ENCODE data around the gene ARMS2.

ARMS2 gene

GRCh38 chr10:122494833-122495232, 40.4 kb downstream of the ARMS2 start:
- DNase-seq (ENCODE audit: low spot score) = no peak

GRCh38 chr10:122495406-122496340, 41.2 kb downstream of the ARMS2 start:
- DNase-seq (ENCODE audit: low spot score) = no peak

- DNase-seq (ENCODE audit: low spot score) = no peak
Observed at GRCh38 chr10:122497241-122497640, 42.8 kb downstream of the ARMS2 start.

GRCh38 chr10:122498521-122498920, 44.1 kb downstream of the ARMS2 start:
- no peak for DNase-seq (ENCODE audit: low spot score)

- DNase-seq (ENCODE audit: low spot score) = no peak
Observed at GRCh38 chr10:122499012-122499411, 44.6 kb downstream of the ARMS2 start.

GRCh38 chr10:122499491-122499941, 45.1 kb downstream of the ARMS2 start:
- DNase-seq (ENCODE audit: low spot score) = no peak

GRCh38 chr10:122500194-122500593, 45.7 kb downstream of the ARMS2 start:
- DNase-seq (ENCODE audit: low spot score) = no peak

- no peak for DNase-seq (ENCODE audit: low spot score)
Observed at GRCh38 chr10:122500726-122501125, 46.3 kb downstream of the ARMS2 start.

- DNase-seq (ENCODE audit: low spot score) = no peak
Observed at GRCh38 chr10:122503012-122503411, 48.6 kb downstream of the ARMS2 start.

GRCh38 chr10:122503886-122504609, 49.6 kb downstream of the ARMS2 start:
- no peak for DNase-seq (ENCODE audit: low spot score)

GRCh38 chr10:122504610-122504950, 50.1 kb downstream of the ARMS2 start:
- no peak for DNase-seq (ENCODE audit: low spot score)

- no peak for DNase-seq (ENCODE audit: low spot score)
Observed at GRCh38 chr10:122505011-122505410, 50.6 kb downstream of the ARMS2 start.

- no peak for DNase-seq (ENCODE audit: low spot score)
Observed at GRCh38 chr10:122505885-122506645, 51.6 kb downstream of the ARMS2 start.
